HepG2 (cell line): ENCODE data around the gene GARS1. TPM values are rescaled to one million over a fixed set of nuclear protein-coding genes. Genes with fewer than 3 reads are reported as not detected.

Experiments
- CEBPZ ChIP-seq: IDR thresholded peaks from 2 replicates; pipeline ENCODE4 v1.6.1; 2012; ENCODE audit warnings: low read length, improper control_type of control experiment
- HMGXB3 ChIP-seq: sonication (generic); formaldehyde crosslinking; IDR thresholded peaks from 2 replicates; pipeline ENCODE4 v1.4.0; 2020; ENCODE audit warnings: missing genetic modification reagents, borderline replicate concordance
- MYNN ChIP-seq: sonication (generic); formaldehyde crosslinking; IDR thresholded peaks from 2 replicates; pipeline ENCODE4 v1.4.0; 2020; ENCODE audit warnings: mild to moderate bottlenecking, low read depth, missing genetic modification reagents
- POLR2G ChIP-seq: fragments of 200-400 bp; formaldehyde crosslinking; IDR thresholded peaks from 2 replicates; pipeline ENCODE4 v1.6.1; 2018; ENCODE audit warnings: mild to moderate bottlenecking, low read depth, low read length, moderate library complexity
- ZNF281 ChIP-seq: sonication (generic); formaldehyde crosslinking; IDR thresholded peaks from 2 replicates; pipeline ENCODE4 v1.4.0; 2020; ENCODE audit warnings: missing genetic modification reagents, borderline replicate concordance
- ZNF432 ChIP-seq: sonication (generic); formaldehyde crosslinking; IDR thresholded peaks from 2 replicates; pipeline ENCODE4 v1.5.0; 2020; ENCODE audit warnings: missing genetic modification reagents, mild to moderate bottlenecking, borderline replicate concordance
- ZNF460 ChIP-seq: sonication (generic); formaldehyde crosslinking; IDR thresholded peaks from 2 replicates; pipeline ENCODE4 v1.5.1; 2020; ENCODE audit warnings: missing genetic modification reagents, mild to moderate bottlenecking, borderline replicate concordance
- ZNF740 ChIP-seq: sonication (generic); formaldehyde crosslinking; IDR thresholded peaks from 2 replicates; pipeline ENCODE4 v1.4.0; 2020; ENCODE audit warnings: missing genetic modification reagents
- ZNF766 ChIP-seq: sonication (generic); formaldehyde crosslinking; IDR thresholded peaks from 2 replicates; pipeline ENCODE4 v1.5.0; 2020; ENCODE audit warnings: missing genetic modification reagents, borderline replicate concordance
- ZNF841 ChIP-seq: sonication (generic); formaldehyde crosslinking; IDR thresholded peaks from 2 replicates; pipeline ENCODE4 v1.8.1; 2023; ENCODE audit warnings: missing genetic modification reagents, borderline replicate concordance
- polyA plus RNA-seq, 8 experiments: library from polyadenylated mRNA; depleted of rRNA in 3 of 8; stranded (reverse) in 7 of 8; unstranded in 1 of 8; fragments of >200 nt; fragmentation: Illumina TruSeq in 4 of 8; extraction: Trizol in 4 of 8; gene quantifications; 2 replicates each; pipeline versions ENCODE4 v1.2.1 to v1.2.3, GENCODE V29; 2011 to 2016; ENCODE audit warnings: low read depth in 4 of 8, missing spikeins in 1 of 8, mixed read lengths in 1 of 8; ENCODE audit not compliant: insufficient read depth in 1 of 8
- total RNA-seq, 5 experiments: library from RNA; depleted of rRNA; stranded (reverse); fragments of >200 nt; fragmentation: Illumina TruSeq; extraction: Trizol; gene quantifications; 2 replicates each; pipeline ENCODE4 v1.2.3, GENCODE V29; 2016; ENCODE audit warnings: low read depth in 1 of 5

Gene GARS1
- total and polyA plus RNA-seq, 2 of the 13 experiments (the other 11 are each of a cell fraction or from before 2014, with no cell fraction given) = 140 to 460 TPM

GRCh38 chr7:30594540-30595435 is at the start of gene GARS1 (continued):
- TF ChIP-seq CEBPZ = no peak
- TF ChIP-seq HMGXB3 = peak; percentile 94
- TF ChIP-seq ZNF460 = peak; percentile 42; the same call in 1 of the 2 replicates
- TF ChIP-seq MYNN = no peak
- no peak for TF ChIP-seq ZNF841
- TF ChIP-seq ZNF740 = no peak
- peak; percentile 23; the same call in 1 of the 2 replicates for TF ChIP-seq ZNF281 (CRISPR knock-in tag)
- no peak; the same call in 1 of the 2 replicates for TF ChIP-seq ZNF432
- peak; percentile 85; the same call in 1 of the 2 replicates for TF ChIP-seq ZNF766
- peak; percentile 95 for TF ChIP-seq POLR2G
